Measurements from ENCODE around the gene UNC50. TPM values are rescaled to one million over a fixed set of nuclear protein-coding genes. Genes with fewer than 3 reads are reported as not detected.
A peak's percentile ranks its signal among the peaks of the same experiment; 100 is the strongest.

UNC50 gene
- total and polyA plus RNA-seq, 2 experiments from 2014 or later = 35.0 to 60.8 TPM

GRCh38 chr2:98568161-98568956 is 40.0 kb upstream of the UNC50 start:
- no peaks in the 10 kb centered on the region for H3K36me3 ChIP-seq
- TF ChIP-seq CTCF (IDR thresholded peaks at IDR 0.05; ENCODE audit: low read depth, low read length) = no peak
- no peak overlapping the region for H3K4me3 ChIP-seq
- no peaks in the 10 kb centered on the region for H3K9me3 ChIP-seq (ENCODE audit: low read depth)
- H3K27me3 ChIP-seq = no peaks in the 10 kb centered on the region
- no peak overlapping the region for H3K27ac ChIP-seq
- H3K4me1 ChIP-seq (ENCODE audit: low read depth) = no peaks in the 10 kb centered on the region
- no peak for DNase-seq (ENCODE audit: low read depth in 1 of 2, low spot score in 1 of 2)

GRCh38 chr2:98569197-98569793 is 39.1 kb upstream of the UNC50 start:
- Histone ChIP-seq H3K36me3 (no peaks in the 10 kb centered on the region), H3K9me3 (ENCODE audit: low read depth) (no peaks in the 10 kb centered on the region), H3K4me1 (ENCODE audit: low read depth) (no peaks in the 10 kb centered on the region), H3K27ac (no peak overlapping the region), H3K27me3 (no peaks in the 10 kb centered on the region), H3K4me3 (no peak overlapping the region)
- DNase-seq (ENCODE audit: low read depth in 1 of 2, low spot score in 1 of 2) = peak; percentile 24 to 40
- peak; percentile 85 for TF ChIP-seq CTCF (IDR thresholded peaks at IDR 0.05; ENCODE audit: low read depth, low read length)

- DNase-seq (ENCODE audit: low read depth in 1 of 2, low spot score in 1 of 2) = no peak
- H3K27ac ChIP-seq = no peak overlapping the region
- H3K4me3 ChIP-seq = no peak overlapping the region
- no peaks in the 10 kb centered on the region for H3K36me3 ChIP-seq
- no peak for TF ChIP-seq CTCF (IDR thresholded peaks at IDR 0.05; ENCODE audit: low read depth, low read length)
- H3K4me1 ChIP-seq (ENCODE audit: low read depth) = no peaks in the 10 kb centered on the region
- no peaks in the 10 kb centered on the region for H3K9me3 ChIP-seq (ENCODE audit: low read depth)
- no peaks in the 10 kb centered on the region for H3K27me3 ChIP-seq
Observed at GRCh38 chr2:98569915-98570314, 38.5 kb upstream of the UNC50 start.

- Histone ChIP-seq H3K9me3 (ENCODE audit: low read depth) (no peaks in the 10 kb centered on the region), H3K4me1 (ENCODE audit: low read depth) (no peaks in the 10 kb centered on the region), H3K27ac (no peak overlapping the region), H3K4me3 (no peak overlapping the region), H3K27me3 (no peaks in the 10 kb centered on the region), H3K36me3 (no peaks in the 10 kb centered on the region)
- no peak for DNase-seq (ENCODE audit: low read depth in 1 of 2, low spot score in 1 of 2)
- no peak for TF ChIP-seq CTCF (IDR thresholded peaks at IDR 0.05; ENCODE audit: low read depth, low read length)
Observed at GRCh38 chr2:98570356-98570755, 38.0 kb upstream of the UNC50 start.

- Histone ChIP-seq H3K27ac (no peak overlapping the region), H3K9me3 (ENCODE audit: low read depth) (no peaks in the 10 kb centered on the region), H3K4me1 (ENCODE audit: low read depth) (no peaks in the 10 kb centered on the region)
Observed at GRCh38 chr2:98571121-98571701, 37.2 kb upstream of the UNC50 start.

More at GRCh38 chr2:98571121-98571701, 37.2 kb upstream of the UNC50 start:
- Histone ChIP-seq H3K27me3 (no peaks in the 10 kb centered on the region), H3K4me3 (no peak overlapping the region), H3K36me3 (no peaks in the 10 kb centered on the region)
- DNase-seq (ENCODE audit: low read depth in 1 of 2, low spot score in 1 of 2) = no peak
- no peak for TF ChIP-seq CTCF (IDR thresholded peaks at IDR 0.05; ENCODE audit: low read depth, low read length)
